SKM-1 (cell line): Measurements from ENCODE around the gene CDH1.

Source experiments
- DNase-seq: peaks from one replicate; lab custom pipeline; 2025; ENCODE audit not compliant: unreplicated experiment; lab: John Stamatoyannopoulos, UW

The CDH1 gene

GRCh38 chr16:68759062-68759461 lies 22.0 kb downstream of the CDH1 start:
- no peak for DNase-seq

- DNase-seq, result no peak
Measured at GRCh38 chr16:68760671-68761275, 23.7 kb downstream of the CDH1 start.

- DNase-seq, result no peak
Measured at GRCh38 chr16:68762996-68763756, 26.1 kb downstream of the CDH1 start.

GRCh38 chr16:68764862-68765261 lies 27.8 kb downstream of the CDH1 start:
- DNase-seq, result no peak

GRCh38 chr16:68767581-68767980 lies 30.5 kb downstream of the CDH1 start:
- no peak for DNase-seq

GRCh38 chr16:68768175-68768574 lies 31.1 kb downstream of the CDH1 start:
- DNase-seq, result no peak

- no peak for DNase-seq
Measured at GRCh38 chr16:68768771-68769170, 31.7 kb downstream of the CDH1 start.

- no peak for DNase-seq
Measured at GRCh38 chr16:68770671-68771070, 33.6 kb downstream of the CDH1 start.

GRCh38 chr16:68772030-68772681 lies 35.1 kb downstream of the CDH1 start:
- DNase-seq, result no peak

GRCh38 chr16:68772871-68773270 lies 35.8 kb downstream of the CDH1 start:
- DNase-seq, result no peak

GRCh38 chr16:68774982-68775634 lies 38.0 kb downstream of the CDH1 start:
- no peak for DNase-seq

- DNase-seq, result no peak
Measured at GRCh38 chr16:68776821-68777485, 39.9 kb downstream of the CDH1 start.

GRCh38 chr16:68778551-68779231 lies 41.6 kb downstream of the CDH1 start:
- DNase-seq, result no peak

GRCh38 chr16:68779891-68780290 lies 42.8 kb downstream of the CDH1 start:
- no peak for DNase-seq

GRCh38 chr16:68781784-68782183 lies 44.7 kb downstream of the CDH1 start:
- no peak for DNase-seq

- DNase-seq, result no peak
Measured at GRCh38 chr16:68782198-68783174, 45.4 kb downstream of the CDH1 start.

- no peak for DNase-seq
Measured at GRCh38 chr16:68784226-68784625, 47.1 kb downstream of the CDH1 start.

GRCh38 chr16:68784721-68785120 lies 47.6 kb downstream of the CDH1 start:
- DNase-seq, result no peak

- no peak for DNase-seq
Measured at GRCh38 chr16:68785715-68786114, 48.6 kb downstream of the CDH1 start.
